B cell (primary cell): ENCODE results near the gene CRK. TPM values are rescaled to one million over a fixed set of nuclear protein-coding genes. Genes with fewer than 3 reads are reported as not detected.
A peak's percentile ranks its signal among the peaks of the same experiment; 100 is the strongest.

Experiments used
- ATAC-seq: fragments of 200-7000 bp; cut with Tn5 transposase; one replicate; pipeline ENCODE4 v1.10.0; 2021; ENCODE audit warnings: low read depth, mild to moderate bottlenecking, moderate number of reproducible peaks, moderate library complexity
- CTCF ChIA-PET: fragments of 350-600 bp; sonication (Branson Sonifier 250); formaldehyde crosslinking; loops from one replicate; lab custom pipeline; 2021; ENCODE audit warnings: antibody characterized with exemption, inconsistent platforms; lab: Charles Lee
- POLR2A ChIA-PET: fragments of 350-600 bp; sonication (Branson Sonifier 250); formaldehyde crosslinking; loops from one replicate; lab custom pipeline; 2021; ENCODE audit warnings: antibody characterized with exemption; lab: Charles Lee
- DNase-seq: peaks from one replicate; pipeline ENCODE4 v3.0.0; 2013
- H2AFZ ChIP-seq: 2 replicates; pipeline ENCODE4 v1.6.1; 2012; ENCODE audit warnings: mild to moderate bottlenecking, low read depth, low read length; ENCODE audit not compliant: insufficient read depth, poor library complexity, severe bottlenecking
- H3K27ac ChIP-seq, 2 donors: 1 replicate in 1 of 2; 2 replicates in 1 of 2; pipeline ENCODE4 v1.5.1; 2012 to 2013; ENCODE audit warnings: low read length in 2 of 2, mild to moderate bottlenecking in 2 of 2, moderate library complexity in 1 of 2
- H3K27me3 ChIP-seq, 4 experiments: fragments of 200-600 bp in 1 of 4; sonication (generic) in 1 of 4; replicated peaks in 1 of 4; 1 replicate in 2 of 4; 2 replicates in 2 of 4; pipeline versions ENCODE4 v1.6.1 to v1.7.0; 2013 to 2016; ENCODE audit warnings: low read length in 3 of 4, mild to moderate bottlenecking in 2 of 4, mixed read lengths in 1 of 4, moderate library complexity in 1 of 4; ENCODE audit not compliant: insufficient read depth in 4 of 4, control insufficient read depth in 3 of 4; ENCODE audit errors: control extremely low read depth in 1 of 4
- H3K36me3 ChIP-seq, 2 experiments: replicated peaks in 1 of 2; 1 replicate in 1 of 2; 2 replicates in 1 of 2; pipeline versions ENCODE4 v1.6.1 to v1.7.1; 2013; ENCODE audit warnings: low read length in 1 of 2; ENCODE audit not compliant: insufficient read depth in 2 of 2, control insufficient read depth in 1 of 2; ENCODE audit errors: control extremely low read depth in 1 of 2, extremely low read depth in 1 of 2
- H3K4me1 ChIP-seq, 2 donors: fragments of 200-600 bp in 1 of 2; sonication (generic) in 1 of 2; 1 replicate in 1 of 2; 2 replicates in 1 of 2; pipeline versions ENCODE4 v1.5.1 to v1.6.1; 2013 to 2017; ENCODE audit warnings: low read length in 2 of 2; ENCODE audit not compliant: control insufficient read depth in 2 of 2, insufficient read depth in 2 of 2
- H3K4me2 ChIP-seq: replicated peaks from 2 replicates; pipeline ENCODE3; 2012; ENCODE audit warnings: mild to moderate bottlenecking, low read depth, low read length; ENCODE audit not compliant: poor library complexity, severe bottlenecking
- H3K4me3 ChIP-seq, 5 experiments: fragments of 200-600 bp in 1 of 5; sonication (generic) in 1 of 5; 1 replicate in 3 of 5; 2 replicates in 2 of 5; pipeline versions ENCODE4 v1.5.1 to v1.7.0; 2011 to 2016; ENCODE audit warnings: low read length in 4 of 5, mild to moderate bottlenecking in 4 of 5, low read depth in 2 of 5, control low read depth in 1 of 5, moderate library complexity in 1 of 5; ENCODE audit not compliant: insufficient read depth in 1 of 5; ENCODE audit errors: control extremely low read depth in 1 of 5, extremely low read depth in 1 of 5
- H3K79me2 ChIP-seq: fragments of 200-600 bp; sonication (generic); one replicate; pipeline ENCODE4 v1.6.0; 2016; ENCODE audit warnings: low read length; ENCODE audit not compliant: control insufficient read depth, insufficient read depth
- H3K9ac ChIP-seq: fragments of 200-600 bp; sonication (generic); 2 replicates; pipeline ENCODE4 v1.6.1; 2017; ENCODE audit warnings: mild to moderate bottlenecking, low read length, moderate library complexity
- H3K9me3 ChIP-seq, 3 donors: one replicate each; pipeline versions ENCODE4 v1.6.1 to v1.7.1; 2013; ENCODE audit warnings: low read length in 2 of 3; ENCODE audit not compliant: control insufficient read depth in 2 of 3, insufficient read depth in 1 of 3; ENCODE audit errors: control extremely low read depth in 1 of 3
- H4K20me1 ChIP-seq: 2 replicates; pipeline ENCODE4 v1.6.0; 2012; ENCODE audit warnings: mild to moderate bottlenecking, low read length; ENCODE audit not compliant: insufficient read depth, control insufficient read depth, poor library complexity, severe bottlenecking
- H3K27ac Mint-ChIP-seq: one replicate; pipeline ENCODE4 v1.8.0; 2021; ENCODE audit warnings: mixed read lengths
- H3K27me3 Mint-ChIP-seq: one replicate; pipeline ENCODE4 v1.8.0; 2021; ENCODE audit warnings: mixed read lengths
- H3K4me1 Mint-ChIP-seq: one replicate; pipeline ENCODE4 v1.8.0; 2021; ENCODE audit warnings: mixed read lengths
- H3K4me3 Mint-ChIP-seq: one replicate; pipeline ENCODE4 v1.8.0; 2021; ENCODE audit warnings: mixed read lengths
- H3K9me3 Mint-ChIP-seq: one replicate; pipeline ENCODE4 v1.8.0; 2022; ENCODE audit warnings: mixed read lengths; ENCODE audit not compliant: insufficient read depth
- CTCF ChIP-seq: fragments of 200-600 bp; IDR thresholded peaks from one replicate; pipeline ENCODE4 v1.8.0; 2022; ENCODE audit warnings: antibody characterized with exemption, mild to moderate bottlenecking
- EZH2 ChIP-seq: IDR thresholded peaks from 2 replicates; pipeline ENCODE4 v1.6.1; 2012; ENCODE audit warnings: borderline replicate concordance, low read depth, mild to moderate bottlenecking, moderate library complexity, low read length; ENCODE audit not compliant: insufficient read depth, poor library complexity, severe bottlenecking
- WGBS: methylation state at CpG from one replicate; pipeline ENCODE4 v1.1.5; 2013; ENCODE audit warnings: missing lambda C conversion rate; ENCODE audit not compliant: insufficient coverage; 5-methylcytosine and 5-hydroxymethylcytosine counted together
- intact Hi-C: fragments of 100-400 bp; cut with micrococcal nuclease; formaldehyde crosslinking; loops from one replicate; pipeline ENCODE4 v1.10.0; 2022
- polyA plus RNA-seq: library from polyadenylated mRNA; depleted of rRNA; stranded (reverse); fragments of >200 nt; gene quantifications from 2 replicates; pipeline ENCODE4 v1.2.3, GENCODE V29; 2012
- total RNA-seq, 2 donors: library from RNA; stranded (reverse); fragments of 120-200 nt in 1 of 2; gene quantifications; 1 replicate in 1 of 2; 2 replicates in 1 of 2; pipeline versions ENCODE4 v1.2.3 to v1.2.4, GENCODE V29; 2013 to 2022

Gene CRK
- total and polyA plus RNA-seq, 2 donors (not counting 1 experiment from before 2014, with no cell fraction given), result 8.2 to 36.4 TPM

GRCh38 chr17:1373707-1374237 is 82.3 kb downstream of the CRK start:
- WGBS, result 94% methylated on average over 2 of the region's 9 CpGs
- ATAC-seq (no peak), DNase-seq (no peak)
- H3K4me3 Mint-ChIP-seq, result peak overlapping the region; percentile 47
- H3K36me3 ChIP-seq, result peaks cover 0 to 29% of the 10 kb centered on the region in 2 experiments
- H3K9me3 ChIP-seq, result no peaks in the 10 kb centered on the region
- H2AFZ ChIP-seq, result no peak overlapping the region
- peaks cover 70% of the 10 kb centered on the region for H3K4me1 Mint-ChIP-seq
- CTCF ChIA-PET, result interaction anchor here (0.5 to 1.6 kb wide), 3 partner anchors 9 to 173 kb away, joined by 3 to 5 read pairs (median 5); no protein-coding TSS in a partner anchor
- H3K9ac ChIP-seq, result no peak overlapping the region
- intact Hi-C loops, result loop anchor here (2.0 kb wide), 1 partner anchor 17 kb away; no protein-coding TSS in a partner anchor
- peaks cover 100% of the 10 kb centered on the region for H3K79me2 ChIP-seq
- peaks cover 98% of the 10 kb centered on the region for H4K20me1 ChIP-seq
- H3K27ac ChIP-seq, result no peak overlapping the region
- H3K27ac Mint-ChIP-seq, result no peak overlapping the region
- no peaks in the 10 kb centered on the region for H3K27me3 Mint-ChIP-seq
- H3K9me3 Mint-ChIP-seq, result no peaks in the 10 kb centered on the region
- H3K4me3 ChIP-seq, result no peak overlapping the region
- H3K27me3 ChIP-seq, result no peaks in the 10 kb centered on the region
- POLR2A ChIA-PET, result no interaction called here
- H3K4me2 ChIP-seq, result peak overlapping the region; percentile 46
- peaks cover 43 to 46% of the 10 kb centered on the region in 2 donors for H3K4me1 ChIP-seq
- TF ChIP-seq CTCF (no peak), EZH2 (no peak)

- Histone ChIP-seq H3K9me3 (no peaks in the 10 kb centered on the region), H2AFZ (no peak overlapping the region), H3K4me3 (no peak overlapping the region), H3K27me3 (no peaks in the 10 kb centered on the region), H3K36me3 (peaks cover 0 to 25% of the 10 kb centered on the region in 2 experiments), H3K79me2 (peaks cover 100% of the 10 kb centered on the region), H3K4me1 (peaks cover 41 to 45% of the 10 kb centered on the region in 2 donors), H3K27ac (no peak overlapping the region), H3K9ac (no peak overlapping the region), H3K4me2 (no peak overlapping the region), H4K20me1 (peaks cover 97% of the 10 kb centered on the region)
- no peak overlapping the region for H3K27ac Mint-ChIP-seq
- no peak for TF ChIP-seq EZH2
- TF ChIP-seq CTCF, result no peak
- H3K4me3 Mint-ChIP-seq, result no peak overlapping the region
- DNase-seq (no peak), ATAC-seq (no peak)
- ChIA-PET CTCF (interaction anchor here (1.4 to 2.4 kb wide), 4 partner anchors 11 to 144 kb away, joined by 4 to 6 read pairs (median 6); partner anchors contain the start of gene INPP5K), POLR2A (no interaction called here)
- peaks cover 64% of the 10 kb centered on the region for H3K4me1 Mint-ChIP-seq
- intact Hi-C loops, result no loop called here
- no peaks in the 10 kb centered on the region for H3K9me3 Mint-ChIP-seq
- WGBS, result 91% methylated on average over 6 of the region's 7 CpGs
- H3K27me3 Mint-ChIP-seq, result no peaks in the 10 kb centered on the region
Observed at GRCh38 chr17:1372618-1373017, 83.4 kb downstream of the CRK start.
